Right hindlimb (tissue), 1 donor: ENCODE data around the gene JAKMIP1.

Source experiments
- DNase-seq: peaks from one replicate; pipeline ENCODE4 v3.0.0-alpha.2; 2018

JAKMIP1 gene

GRCh38 chr4:6056976-6057766 is 143.2 kb downstream of the JAKMIP1 start:
- DNase-seq = no peak

- no peak for DNase-seq
These were observed 144.9 kb downstream of the JAKMIP1 start for GRCh38 chr4:6055436-6055835.

GRCh38 chr4:6055030-6055429 is 145.3 kb downstream of the JAKMIP1 start:
- no peak for DNase-seq

- no peak for DNase-seq
These were observed 146.0 kb downstream of the JAKMIP1 start for GRCh38 chr4:6054162-6054922.

- DNase-seq = no peak
These were observed 147.7 kb downstream of the JAKMIP1 start for GRCh38 chr4:6052679-6053078.

- no peak for DNase-seq
These were observed 149.8 kb downstream of the JAKMIP1 start for GRCh38 chr4:6050551-6050950.

- DNase-seq = no peak
These were observed 150.4 kb downstream of the JAKMIP1 start for GRCh38 chr4:6049985-6050384.

- no peak for DNase-seq
These were observed 151.1 kb downstream of the JAKMIP1 start for GRCh38 chr4:6049278-6049677.

- no peak for DNase-seq
These were observed 151.8 kb downstream of the JAKMIP1 start for GRCh38 chr4:6048537-6048936.

- no peak for DNase-seq
These were observed 153.1 kb downstream of the JAKMIP1 start for GRCh38 chr4:6047130-6047673.

GRCh38 chr4:6046526-6047129 is 153.7 kb downstream of the JAKMIP1 start:
- DNase-seq = no peak

GRCh38 chr4:6044805-6045204 is 155.5 kb downstream of the JAKMIP1 start:
- no peak for DNase-seq

- no peak for DNase-seq
These were observed 156.1 kb downstream of the JAKMIP1 start for GRCh38 chr4:6044276-6044675.

GRCh38 chr4:6043843-6044242 is 156.5 kb downstream of the JAKMIP1 start:
- DNase-seq = no peak

- DNase-seq = no peak
These were observed 157.2 kb downstream of the JAKMIP1 start for GRCh38 chr4:6043188-6043587.

GRCh38 chr4:6042293-6043063 is 157.9 kb downstream of the JAKMIP1 start:
- no peak for DNase-seq

GRCh38 chr4:6041800-6042199 is 158.5 kb downstream of the JAKMIP1 start:
- no peak for DNase-seq

GRCh38 chr4:6038711-6039110 is 161.6 kb downstream of the JAKMIP1 start:
- DNase-seq = no peak

- DNase-seq = no peak
These were observed 164.6 kb downstream of the JAKMIP1 start for GRCh38 chr4:6035786-6036185.

- no peak for DNase-seq
These were observed 167.0 kb downstream of the JAKMIP1 start for GRCh38 chr4:6033381-6033780.

GRCh38 chr4:6032249-6033244 is 167.8 kb downstream of the JAKMIP1 start:
- DNase-seq = no peak
